CD4-positive, alpha-beta T cell (primary cell): ENCODE results near the gene BANP. TPM values are rescaled to one million over a fixed set of nuclear protein-coding genes. Genes with fewer than 3 reads are reported as not detected.
"Not testable (repeated sequence)": the region's sequence is repeated elsewhere in the genome, so short reads cannot be mapped to it uniquely, and the experiment has no call there.

Experiments
- ATAC-seq: fragments of 200-7000 bp; cut with Tn5 transposase; one replicate; pipeline ENCODE4 v1.10.0; 2022; ENCODE audit warnings: mild to moderate bottlenecking; ENCODE audit not compliant: poor library complexity
- CTCF ChIA-PET: fragments of 350-600 bp; sonication (Branson Sonifier 250); formaldehyde crosslinking; loops from one replicate; lab custom pipeline; 2021; ENCODE audit warnings: antibody characterized with exemption, inconsistent platforms; lab: Charles Lee
- POLR2A ChIA-PET: fragments of 350-600 bp; sonication (Branson Sonifier 250); formaldehyde crosslinking; loops from one replicate; lab custom pipeline; 2021; ENCODE audit warnings: antibody characterized with exemption, inconsistent platforms; lab: Charles Lee
- DNase-seq, 14 experiments: peaks; one replicate each; pipeline ENCODE4 v3.0.0-alpha.2; 2013 to 2020; ENCODE audit warnings: mixed read lengths in 2 of 14
- H3K27ac ChIP-seq, 2 donors: one replicate each; pipeline versions ENCODE4 v1.5.1 to v1.7.0; 2013; ENCODE audit warnings: low read length in 2 of 2, low read depth in 1 of 2, mild to moderate bottlenecking in 1 of 2
- H3K27me3 ChIP-seq, 2 experiments: 1 replicate in 1 of 2; 2 replicates in 1 of 2; pipeline versions ENCODE4 v1.6.1 to v1.7.0; 2013; ENCODE audit warnings: low read length in 2 of 2, control low read depth in 1 of 2, mild to moderate bottlenecking in 1 of 2, moderate library complexity in 1 of 2; ENCODE audit not compliant: insufficient read depth in 2 of 2, control insufficient read depth in 1 of 2
- H3K36me3 ChIP-seq: one replicate; pipeline ENCODE4 v1.6.1; 2013; ENCODE audit warnings: low read length, control low read depth; ENCODE audit not compliant: insufficient read depth
- H3K4me1 ChIP-seq: one replicate; pipeline ENCODE4 v1.6.1; 2013; ENCODE audit warnings: low read length, control low read depth; ENCODE audit not compliant: insufficient read depth
- H3K4me3 ChIP-seq: one replicate; pipeline ENCODE4 v1.5.1; 2013; ENCODE audit warnings: mild to moderate bottlenecking, low read length, moderate library complexity
- H3K9me3 ChIP-seq, 2 experiments: 1 replicate in 1 of 2; 2 replicates in 1 of 2; pipeline versions ENCODE4 v1.6.1 to v1.7.0; 2013; ENCODE audit warnings: low read length in 2 of 2, mild to moderate bottlenecking in 2 of 2, control low read depth in 1 of 2, moderate library complexity in 1 of 2; ENCODE audit not compliant: control insufficient read depth in 1 of 2, insufficient read depth in 1 of 2
- H3K27ac Mint-ChIP-seq: one replicate; pipeline ENCODE4 v1.8.0; 2020; ENCODE audit warnings: mixed read lengths
- H3K27me3 Mint-ChIP-seq: one replicate; pipeline ENCODE4 v1.8.0; 2021; ENCODE audit warnings: mixed read lengths
- H3K36me3 Mint-ChIP-seq: one replicate; pipeline ENCODE4 v1.8.0; 2021; ENCODE audit warnings: low read depth, mixed read lengths
- H3K4me1 Mint-ChIP-seq: one replicate; pipeline ENCODE4 v1.8.0; 2021; ENCODE audit warnings: low read depth, mixed read lengths
- H3K4me3 Mint-ChIP-seq: one replicate; pipeline ENCODE4 v1.8.0; 2020; ENCODE audit warnings: mild to moderate bottlenecking, mixed read lengths
- H3K9me3 Mint-ChIP-seq: one replicate; pipeline ENCODE4 v1.8.0; 2020; ENCODE audit warnings: mixed read lengths
- CTCF ChIP-seq: fragments of 200-600 bp; IDR thresholded peaks from one replicate; pipeline ENCODE4 v1.8.0; 2022; ENCODE audit warnings: antibody characterized with exemption, mild to moderate bottlenecking
- intact Hi-C, 2 experiments: fragments of 100-400 bp; cut with DNase I in 1 of 2; cut with micrococcal nuclease in 1 of 2; formaldehyde crosslinking; loops; one replicate each; pipeline versions ENCODE4 v1.15.1 to v1.9.0; 2023 to 2025; cut with DNase I, micrococcal nuclease
- total RNA-seq, 174 experiments: library from RNA in 2 of 174; stranded (reverse) in 2 of 174; gene quantifications; one replicate each; pipeline ENCODE4 v1.2.3 and lab custom pipeline; 2021 to 2026

The BANP gene
- total RNA-seq, 2 experiments from 2014 or later = 57.5 to 58.6 TPM

DNA sequence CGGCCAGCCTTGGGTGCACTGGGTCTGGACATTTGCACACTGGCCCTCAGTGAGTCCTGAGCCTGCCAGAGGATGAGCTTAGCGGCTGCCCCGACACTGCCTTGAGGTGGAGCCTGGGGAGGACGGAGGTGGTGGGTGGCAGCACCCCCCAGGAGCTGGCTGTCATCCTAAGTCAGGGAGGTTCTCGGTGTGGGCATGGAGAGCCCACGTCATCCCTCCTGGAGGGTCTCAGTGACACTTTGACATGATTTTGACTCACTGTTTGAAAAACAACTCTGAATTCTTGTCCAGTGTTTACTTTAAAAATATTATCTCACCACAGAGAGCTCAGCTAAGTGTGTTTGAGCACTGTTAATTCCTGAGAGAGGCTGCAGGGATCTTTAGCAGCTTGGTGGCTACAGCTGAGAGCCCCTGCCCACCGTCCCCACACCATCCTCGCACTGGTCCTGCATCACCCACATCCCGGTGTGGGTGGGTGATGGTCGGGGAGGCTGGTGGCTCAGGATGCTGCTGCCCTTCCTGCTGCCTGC, 63.1 kb downstream of the BANP start:
- no peak for TF ChIP-seq CTCF
- Mint-ChIP-seq H3K4me3 (no peak overlapping the region), H3K4me1 (no peaks in the 10 kb centered on the region), H3K27me3 (no peaks in the 10 kb centered on the region), H3K36me3 (peaks cover 66% of the 10 kb centered on the region), H3K9me3 (no peaks in the 10 kb centered on the region), H3K27ac (no peak overlapping the region)
- ATAC-seq = no peak
- POLR2A ChIA-PET = no interaction called here
- Histone ChIP-seq H3K36me3 (peaks cover 54% of the 10 kb centered on the region), H3K4me1 (no peaks in the 10 kb centered on the region), H3K27ac (no peak overlapping the region), H3K27me3 (no peaks in the 10 kb centered on the region), H3K9me3 (no peaks in the 10 kb centered on the region), H3K4me3 (no peak overlapping the region)
- CTCF ChIA-PET = no interaction called here
- intact Hi-C loops = no loop called here
- peak in 1 of 14 experiments; percentile 0 for DNase-seq

GRCh38 chr16:88014954-88015805, 63.9 kb downstream of the BANP start:
- no peaks in the 10 kb centered on the region for H3K4me1 ChIP-seq
- TF ChIP-seq CTCF = no peak
- H3K27ac ChIP-seq = no peak overlapping the region
- no peak for ATAC-seq
- Mint-ChIP-seq H3K36me3 (peaks cover 58% of the 10 kb centered on the region), H3K4me1 (no peaks in the 10 kb centered on the region), H3K4me3 (no peak overlapping the region), H3K27me3 (no peaks in the 10 kb centered on the region), H3K9me3 (no peaks in the 10 kb centered on the region), H3K27ac (no peak overlapping the region)
- no peak for DNase-seq
- CTCF ChIA-PET = no interaction called here
- no peak overlapping the region for H3K4me3 ChIP-seq
- no peaks in the 10 kb centered on the region for H3K27me3 ChIP-seq
- intact Hi-C loops = no loop called here
- H3K36me3 ChIP-seq = peaks cover 51% of the 10 kb centered on the region
- POLR2A ChIA-PET = no interaction called here
- no peaks in the 10 kb centered on the region for H3K9me3 ChIP-seq

- intact Hi-C loops = no loop called here
- Histone ChIP-seq H3K9me3 (no peaks in the 10 kb centered on the region), H3K27me3 (no peaks in the 10 kb centered on the region), H3K4me3 (no peak overlapping the region), H3K4me1 (no peaks in the 10 kb centered on the region), H3K27ac (no peak overlapping the region), H3K36me3 (peaks cover 47% of the 10 kb centered on the region)
- Mint-ChIP-seq H3K27ac (no peak overlapping the region), H3K27me3 (no peaks in the 10 kb centered on the region), H3K36me3 (peaks cover 58% of the 10 kb centered on the region), H3K4me1 (no peaks in the 10 kb centered on the region), H3K4me3 (no peak overlapping the region), H3K9me3 (no peaks in the 10 kb centered on the region)
- DNase-seq = peak in 1 of 14 experiments; percentile 22
- no peak for TF ChIP-seq CTCF
- ChIA-PET POLR2A (no interaction called here), CTCF (no interaction called here)
- no peak for ATAC-seq
Measured at GRCh38 chr16:88015806-88016140, 64.5 kb downstream of the BANP start.

GRCh38 chr16:88016386-88016785, 65.2 kb downstream of the BANP start:
- H3K27ac Mint-ChIP-seq, H3K9me3 Mint-ChIP-seq, H3K4me1 ChIP-seq, H3K27me3 ChIP-seq, CTCF ChIA-PET, H3K4me3 Mint-ChIP-seq, intact Hi-C loops, H3K27me3 Mint-ChIP-seq, POLR2A ChIA-PET, H3K9me3 ChIP-seq, H3K4me1 Mint-ChIP-seq, H3K4me3 ChIP-seq, ATAC-seq, H3K27ac ChIP-seq: not testable (repeated sequence)
- H3K36me3 ChIP-seq = peaks cover 41% of the 10 kb centered on the region
- H3K36me3 Mint-ChIP-seq = peaks cover 53% of the 10 kb centered on the region
- DNase-seq = peak in 1 of 14 experiments; percentile 7
